GM12873 (cell line): Measurements from ENCODE around the gene NMT2.

Source experiments
- CTCF ChIP-seq: IDR thresholded peaks from 2 replicates; pipeline ENCODE4 v1.5.1; 2012; ENCODE audit warnings: low read depth, mild to moderate bottlenecking, moderate library complexity, low read length, control low read depth; ENCODE audit not compliant: insufficient read depth; ENCODE audit errors: missing control alignments

The NMT2 gene

GRCh38 chr10:15189133-15189885 lies 20.8 kb upstream of the NMT2 start:
- TF ChIP-seq CTCF = no peak

- TF ChIP-seq CTCF = no peak
Measured at GRCh38 chr10:15188603-15189002, 20.1 kb upstream of the NMT2 start.

GRCh38 chr10:15183689-15184481 lies 15.4 kb upstream of the NMT2 start:
- TF ChIP-seq CTCF = no peak

GRCh38 chr10:15182540-15183207 lies 14.2 kb upstream of the NMT2 start:
- TF ChIP-seq CTCF = no peak

GRCh38 chr10:15181576-15182156 lies 13.2 kb upstream of the NMT2 start:
- no peak for TF ChIP-seq CTCF

- no peak for TF ChIP-seq CTCF
Measured at GRCh38 chr10:15180736-15181135, 12.2 kb upstream of the NMT2 start.

GRCh38 chr10:15176269-15176668 lies 7.8 kb upstream of the NMT2 start:
- TF ChIP-seq CTCF = no peak
